WTC11 (cell line): ENCODE measurements around the gene SLC7A6. TPM values are rescaled to one million over a fixed set of nuclear protein-coding genes. Genes with fewer than 3 reads are reported as not detected.
A peak's percentile ranks its signal among the peaks of the same experiment; 100 is the strongest.

Experiments
- ATAC-seq: fragments of 200-7000 bp; cut with Tn5 transposase; 2 replicates; pipeline ENCODE4 v1.10.0; 2021; ENCODE audit warnings: mild to moderate bottlenecking, moderate library complexity
- CTCF ChIA-PET: fragments of 300-600 bp; sonication (Branson Sonifier 250); formaldehyde crosslinking; loops from one replicate; lab custom pipeline; 2021; ENCODE audit warnings: antibody characterized with exemption; lab: Charles Lee
- POLR2A ChIA-PET: fragments of 350-600 bp; sonication (Branson Sonifier 250); formaldehyde crosslinking; loops from one replicate; lab custom pipeline; 2021; ENCODE audit warnings: antibody characterized with exemption; lab: Charles Lee
- DNase-seq: peaks from one replicate; pipeline ENCODE4 v3.0.0; 2021; ENCODE audit warnings: low spot score
- H3K27ac Mint-ChIP-seq: 2 replicates; pipeline ENCODE4 v1.8.0; 2021; ENCODE audit warnings: mixed read lengths
- H3K27me3 Mint-ChIP-seq: 2 replicates; pipeline ENCODE4 v1.8.0; 2021; ENCODE audit warnings: low read depth, mild to moderate bottlenecking, moderate library complexity, mixed read lengths
- H3K36me3 Mint-ChIP-seq: 2 replicates; pipeline ENCODE4 v1.8.0; 2021; ENCODE audit warnings: mixed read lengths
- H3K4me1 Mint-ChIP-seq: 2 replicates; pipeline ENCODE4 v1.8.0; 2022; ENCODE audit warnings: mixed read lengths
- H3K4me3 Mint-ChIP-seq: 2 replicates; pipeline ENCODE4 v1.8.0; 2021; ENCODE audit warnings: mild to moderate bottlenecking, moderate library complexity, mixed read lengths
- H3K9me3 Mint-ChIP-seq: 2 replicates; pipeline ENCODE4 v1.8.0; 2021; ENCODE audit warnings: mixed read lengths
- EMX1 ChIP-seq: fragments of 250-450 bp; sonication (Bioruptor Pico); IDR thresholded peaks from 2 replicates; pipeline ENCODE4 v1.8.0; 2021; ENCODE audit warnings: mild to moderate bottlenecking
- GRHL2 ChIP-seq: fragments of 250-450 bp; sonication (Bioruptor Pico); IDR thresholded peaks from 2 replicates; pipeline ENCODE4 v1.8.0; 2022; ENCODE audit warnings: mild to moderate bottlenecking, moderate library complexity; ENCODE audit not compliant: insufficient replicate concordance, severe bottlenecking
- IRF2 ChIP-seq: sonication (generic); formaldehyde crosslinking; IDR thresholded peaks from 2 replicates; pipeline ENCODE4 v1.8.0; 2022; ENCODE audit warnings: low read depth, missing genetic modification reagents, borderline replicate concordance
- MLX ChIP-seq: sonication (generic); formaldehyde crosslinking; IDR thresholded peaks from 2 replicates; pipeline ENCODE4 v1.8.1; 2023; ENCODE audit warnings: mild to moderate bottlenecking, missing genetic modification reagents, moderate library complexity
- MYBL2 ChIP-seq: sonication (generic); formaldehyde crosslinking; IDR thresholded peaks from 2 replicates; pipeline ENCODE4 v1.8.1; 2023; ENCODE audit warnings: mild to moderate bottlenecking, moderate library complexity, missing genetic modification reagents
- NFE2L1 ChIP-seq: sonication (generic); formaldehyde crosslinking; IDR thresholded peaks from 2 replicates; pipeline ENCODE4 v1.8.1; 2023; ENCODE audit warnings: missing genetic modification reagents
- NR1H2 ChIP-seq: sonication (generic); formaldehyde crosslinking; IDR thresholded peaks from 2 replicates; pipeline ENCODE4 v1.9.0; 2021; ENCODE audit warnings: mild to moderate bottlenecking, moderate library complexity, missing genetic modification reagents
- SMAD3 ChIP-seq: sonication (generic); formaldehyde crosslinking; IDR thresholded peaks from 2 replicates; pipeline ENCODE4 v1.8.0; 2022; ENCODE audit warnings: missing genetic modification reagents, mild to moderate bottlenecking, borderline replicate concordance
- TCF7 ChIP-seq: sonication (generic); formaldehyde crosslinking; IDR thresholded peaks from 2 replicates; pipeline ENCODE4 v1.8.0; 2022; ENCODE audit warnings: mild to moderate bottlenecking, low read depth, missing genetic modification reagents, moderate library complexity
- ZNF396 ChIP-seq: fragments of 250-450 bp; sonication (Bioruptor Pico); IDR thresholded peaks from 2 replicates; pipeline ENCODE4 v1.8.0; 2021; ENCODE audit warnings: mild to moderate bottlenecking, moderate library complexity, borderline replicate concordance
- ZNF416 ChIP-seq: fragments of 250-450 bp; sonication (Bioruptor Pico); IDR thresholded peaks from 2 replicates; pipeline ENCODE4 v1.9.0; 2021; ENCODE audit warnings: mild to moderate bottlenecking, inconsistent platforms
- ZNF512 ChIP-seq: sonication (generic); formaldehyde crosslinking; IDR thresholded peaks from 2 replicates; pipeline ENCODE4 v1.8.1; 2022; ENCODE audit warnings: missing genetic modification reagents, borderline replicate concordance
- total RNA-seq: library from RNA; stranded (reverse); gene quantifications from 3 replicates; pipeline ENCODE4 v1.2.3, GENCODE V29; 2021
- TF ChIP-seq, protein P1 (sequence below): sonication (generic); formaldehyde crosslinking; IDR thresholded peaks from 2 replicates; pipeline ENCODE4 v1.8.1; 2023; ENCODE audit warnings: mild to moderate bottlenecking, missing genetic modification reagents, borderline replicate concordance
- TF ChIP-seq, protein P2 (sequence below): sonication (generic); formaldehyde crosslinking; IDR thresholded peaks from 2 replicates; pipeline ENCODE4 v1.8.0; 2022; ENCODE audit warnings: missing genetic modification reagents
- TF ChIP-seq, protein P3 (sequence below): sonication (generic); formaldehyde crosslinking; IDR thresholded peaks from 2 replicates; pipeline ENCODE4 v1.8.1; 2023; ENCODE audit warnings: mild to moderate bottlenecking, moderate library complexity, missing genetic modification reagents

SLC7A6 gene
- total RNA-seq, 1 experiment from 2014 or later: 27.4 TPM

DNA sequence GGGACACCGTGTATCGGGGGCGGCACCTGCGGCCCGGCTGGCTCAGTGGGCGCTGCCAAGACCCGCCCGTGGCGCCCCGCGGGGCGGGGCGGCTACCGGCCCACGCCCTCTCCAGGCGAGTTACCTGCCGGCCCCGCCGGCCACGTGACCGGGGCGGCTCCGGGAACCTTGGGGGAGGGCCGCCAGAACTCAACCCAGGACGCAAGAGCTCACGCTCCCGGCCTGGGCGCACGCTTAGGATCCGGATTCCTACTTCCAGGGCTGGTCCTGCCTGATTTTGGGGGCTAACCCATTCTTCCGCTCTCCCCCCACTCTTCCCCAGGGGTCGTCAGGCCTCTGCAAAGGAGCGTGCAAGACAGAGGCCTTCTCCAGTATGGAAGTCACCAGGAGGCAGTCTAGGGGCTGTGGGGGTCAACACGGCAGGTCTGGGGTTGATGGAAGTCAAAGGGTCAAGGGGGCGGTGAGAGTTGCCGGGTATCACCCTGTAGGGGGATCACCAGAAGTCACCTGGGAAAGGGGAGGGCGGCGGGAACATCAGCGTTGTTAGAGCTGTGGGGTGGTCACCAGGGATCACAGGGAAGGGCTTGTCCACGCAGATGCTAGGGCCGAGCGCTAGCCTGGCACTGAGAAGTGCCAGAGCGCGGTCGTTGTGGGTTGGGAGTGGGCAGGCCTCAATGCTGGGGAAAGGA is 28.0 kb upstream of the SLC7A6 start (continued):
- 0 out of 2 replicates have a peak, but pooled peaks have one; percentile 11 for TF ChIP-seq SMAD3 (CRISPR knock-in tag)
- TF ChIP-seq, all 79 proteins: peak for 16

GRCh38 chr16:68236826-68237242 is 27.5 kb upstream of the SLC7A6 start:
- Mint-ChIP-seq H3K4me1 (peaks cover 24% of the 10 kb centered on the region), H3K36me3 (peaks cover 8% of the 10 kb centered on the region; the same call in 1 of the 2 replicates), H3K4me3 (peak overlapping the region; percentile 94), H3K27me3 (peaks cover 14% of the 10 kb centered on the region), H3K27ac (peak overlapping the region; percentile 98), H3K9me3 (no peaks in the 10 kb centered on the region)
- ATAC-seq: no peak
- POLR2A ChIA-PET: interaction anchor here (0.6 to 4.2 kb wide), 7 partner anchors 9 to 152 kb away, joined by 3 to 39 read pairs (median 3); partner anchors contain the start of genes NFATC3, PRMT7, SLC7A6 and SLC7A6OS
- DNase-seq: peak; percentile 45
- CTCF ChIA-PET: interaction anchor here (0.9 to 5.1 kb wide), 8 partner anchors 25 to 353 kb away, joined by 3 to 46 read pairs (median 7); partner anchors contain the start of genes LCAT, NFATC3 and SLC7A6
- TF ChIP-seq, protein P1, sequence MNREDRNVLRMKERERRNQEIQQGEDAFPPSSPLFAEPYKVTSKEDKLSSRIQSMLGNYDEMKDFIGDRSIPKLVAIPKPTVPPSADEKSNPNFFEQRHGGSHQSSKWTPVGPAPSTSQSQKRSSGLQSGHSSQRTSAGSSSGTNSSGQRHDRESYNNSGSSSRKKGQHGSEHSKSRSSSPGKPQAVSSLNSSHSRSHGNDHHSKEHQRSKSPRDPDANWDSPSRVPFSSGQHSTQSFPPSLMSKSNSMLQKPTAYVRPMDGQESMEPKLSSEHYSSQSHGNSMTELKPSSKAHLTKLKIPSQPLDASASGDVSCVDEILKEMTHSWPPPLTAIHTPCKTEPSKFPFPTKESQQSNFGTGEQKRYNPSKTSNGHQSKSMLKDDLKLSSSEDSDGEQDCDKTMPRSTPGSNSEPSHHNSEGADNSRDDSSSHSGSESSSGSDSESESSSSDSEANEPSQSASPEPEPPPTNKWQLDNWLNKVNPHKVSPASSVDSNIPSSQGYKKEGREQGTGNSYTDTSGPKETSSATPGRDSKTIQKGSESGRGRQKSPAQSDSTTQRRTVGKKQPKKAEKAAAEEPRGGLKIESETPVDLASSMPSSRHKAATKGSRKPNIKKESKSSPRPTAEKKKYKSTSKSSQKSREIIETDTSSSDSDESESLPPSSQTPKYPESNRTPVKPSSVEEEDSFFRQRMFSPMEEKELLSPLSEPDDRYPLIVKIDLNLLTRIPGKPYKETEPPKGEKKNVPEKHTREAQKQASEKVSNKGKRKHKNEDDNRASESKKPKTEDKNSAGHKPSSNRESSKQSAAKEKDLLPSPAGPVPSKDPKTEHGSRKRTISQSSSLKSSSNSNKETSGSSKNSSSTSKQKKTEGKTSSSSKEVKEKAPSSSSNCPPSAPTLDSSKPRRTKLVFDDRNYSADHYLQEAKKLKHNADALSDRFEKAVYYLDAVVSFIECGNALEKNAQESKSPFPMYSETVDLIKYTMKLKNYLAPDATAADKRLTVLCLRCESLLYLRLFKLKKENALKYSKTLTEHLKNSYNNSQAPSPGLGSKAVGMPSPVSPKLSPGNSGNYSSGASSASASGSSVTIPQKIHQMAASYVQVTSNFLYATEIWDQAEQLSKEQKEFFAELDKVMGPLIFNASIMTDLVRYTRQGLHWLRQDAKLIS: 0 out of 2 replicates have a peak, but pooled peaks have one; percentile 8
- no peak for TF ChIP-seq EMX1
- peak; percentile 34; the same call in 1 of the 2 replicates for TF ChIP-seq MLX (CRISPR knock-in tag)
- TF ChIP-seq GRHL2 (CRISPR knock-in tag): no peak
- TF ChIP-seq NFE2L1: no peak
- no peak for TF ChIP-seq ZNF416 (CRISPR knock-in tag)
- no peak for TF ChIP-seq IRF2 (CRISPR knock-in tag)
- TF ChIP-seq NR1H2 (CRISPR knock-in tag): no peak

GRCh38 chr16:68237243-68238028 is 26.9 kb upstream of the SLC7A6 start:
- peak; percentile 79 for ATAC-seq
- H3K27me3 Mint-ChIP-seq: peaks cover 14% of the 10 kb centered on the region
- POLR2A ChIA-PET: interaction anchor here (0.5 to 4.2 kb wide), 8 partner anchors 9 to 346 kb away, joined by 3 to 39 read pairs (median 4); partner anchors contain the start of genes NFATC3 and SLC7A6
- no peak for TF ChIP-seq ZNF396 (CRISPR knock-in tag)
- TF ChIP-seq, protein P2, sequence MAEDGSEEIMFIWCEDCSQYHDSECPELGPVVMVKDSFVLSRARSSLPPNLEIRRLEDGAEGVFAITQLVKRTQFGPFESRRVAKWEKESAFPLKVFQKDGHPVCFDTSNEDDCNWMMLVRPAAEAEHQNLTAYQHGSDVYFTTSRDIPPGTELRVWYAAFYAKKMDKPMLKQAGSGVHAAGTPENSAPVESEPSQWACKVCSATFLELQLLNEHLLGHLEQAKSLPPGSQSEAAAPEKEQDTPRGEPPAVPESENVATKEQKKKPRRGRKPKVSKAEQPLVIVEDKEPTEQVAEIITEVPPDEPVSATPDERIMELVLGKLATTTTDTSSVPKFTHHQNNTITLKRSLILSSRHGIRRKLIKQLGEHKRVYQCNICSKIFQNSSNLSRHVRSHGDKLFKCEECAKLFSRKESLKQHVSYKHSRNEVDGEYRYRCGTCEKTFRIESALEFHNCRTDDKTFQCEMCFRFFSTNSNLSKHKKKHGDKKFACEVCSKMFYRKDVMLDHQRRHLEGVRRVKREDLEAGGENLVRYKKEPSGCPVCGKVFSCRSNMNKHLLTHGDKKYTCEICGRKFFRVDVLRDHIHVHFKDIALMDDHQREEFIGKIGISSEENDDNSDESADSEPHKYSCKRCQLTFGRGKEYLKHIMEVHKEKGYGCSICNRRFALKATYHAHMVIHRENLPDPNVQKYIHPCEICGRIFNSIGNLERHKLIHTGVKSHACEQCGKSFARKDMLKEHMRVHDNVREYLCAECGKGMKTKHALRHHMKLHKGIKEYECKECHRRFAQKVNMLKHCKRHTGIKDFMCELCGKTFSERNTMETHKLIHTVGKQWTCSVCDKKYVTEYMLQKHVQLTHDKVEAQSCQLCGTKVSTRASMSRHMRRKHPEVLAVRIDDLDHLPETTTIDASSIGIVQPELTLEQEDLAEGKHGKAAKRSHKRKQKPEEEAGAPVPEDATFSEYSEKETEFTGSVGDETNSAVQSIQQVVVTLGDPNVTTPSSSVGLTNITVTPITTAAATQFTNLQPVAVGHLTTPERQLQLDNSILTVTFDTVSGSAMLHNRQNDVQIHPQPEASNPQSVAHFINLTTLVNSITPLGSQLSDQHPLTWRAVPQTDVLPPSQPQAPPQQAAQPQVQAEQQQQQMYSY (CRISPR knock-in tag): no peak
- no peak for TF ChIP-seq IRF2 (CRISPR knock-in tag)
- no peak for TF ChIP-seq NR1H2 (CRISPR knock-in tag)
- TF ChIP-seq MYBL2 (CRISPR knock-in tag): no peak; the same call in 1 of the 2 replicates
- no peak for TF ChIP-seq TCF7 (CRISPR knock-in tag)
- TF ChIP-seq, protein P3, sequence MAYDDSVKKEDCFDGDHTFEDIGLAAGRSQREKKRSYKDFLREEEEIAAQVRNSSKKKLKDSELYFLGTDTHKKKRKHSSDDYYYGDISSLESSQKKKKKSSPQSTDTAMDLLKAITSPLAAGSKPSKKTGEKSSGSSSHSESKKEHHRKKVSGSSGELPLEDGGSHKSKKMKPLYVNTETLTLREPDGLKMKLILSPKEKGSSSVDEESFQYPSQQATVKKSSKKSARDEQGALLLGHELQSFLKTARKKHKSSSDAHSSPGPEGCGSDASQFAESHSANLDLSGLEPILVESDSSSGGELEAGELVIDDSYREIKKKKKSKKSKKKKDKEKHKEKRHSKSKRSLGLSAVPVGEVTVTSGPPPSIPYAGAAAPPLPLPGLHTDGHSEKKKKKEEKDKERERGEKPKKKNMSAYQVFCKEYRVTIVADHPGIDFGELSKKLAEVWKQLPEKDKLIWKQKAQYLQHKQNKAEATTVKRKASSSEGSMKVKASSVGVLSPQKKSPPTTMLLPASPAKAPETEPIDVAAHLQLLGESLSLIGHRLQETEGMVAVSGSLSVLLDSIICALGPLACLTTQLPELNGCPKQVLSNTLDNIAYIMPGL (CRISPR knock-in tag): peak; percentile 35; the same call in 1 of the 2 replicates
- TF ChIP-seq ZNF512 (CRISPR knock-in tag): no peak

More at GRCh38 chr16:68237243-68238028, 26.9 kb upstream of the SLC7A6 start:
- Mint-ChIP-seq H3K4me1 (peaks cover 24% of the 10 kb centered on the region), H3K36me3 (peaks cover 5% of the 10 kb centered on the region; the same call in 1 of the 2 replicates), H3K4me3 (peak overlapping the region; percentile 94), H3K9me3 (no peaks in the 10 kb centered on the region), H3K27ac (peak overlapping the region; percentile 98)
- peak; percentile 99 for DNase-seq
- CTCF ChIA-PET: interaction anchor here (0.6 to 5.1 kb wide), 8 partner anchors 24 to 294 kb away, joined by 3 to 46 read pairs (median 6); partner anchors contain the start of genes LCAT, NFATC3, PRMT7 and SLC7A6
